Right lobe of liver (tissue), 6 donors: ENCODE results near the gene RNH1. TPM values are rescaled to one million over a fixed set of nuclear protein-coding genes. Genes with fewer than 3 reads are reported as not detected.

ENCODE experiments used
- ATAC-seq, 4 donors: fragments of 200-7000 bp; cut with Tn5 transposase; one replicate each; pipeline ENCODE4 v1.9.1; 2020; ENCODE audit warnings: mild to moderate bottlenecking in 4 of 4, moderate library complexity in 4 of 4
- DNase-seq, 3 donors: peaks; one replicate each; pipeline ENCODE4 v3.0.0-alpha.2; 2020
- H3K27ac ChIP-seq, 3 donors: fragments of 200-600 bp; one replicate each; pipeline ENCODE4 v1.8.0; 2022
- H3K27me3 ChIP-seq, 2 donors: fragments of 200-600 bp; one replicate each; pipeline ENCODE4 v1.8.0; 2022
- H3K36me3 ChIP-seq, 4 donors: fragments of 200-600 bp; sonication (generic) in 1 of 4; one replicate each; pipeline versions ENCODE4 v1.5.1 to v1.8.0; 2017 to 2022; ENCODE audit warnings: control low read depth in 1 of 4
- H3K4me1 ChIP-seq, 4 donors: fragments of 200-600 bp; sonication (generic) in 1 of 4; one replicate each; pipeline versions ENCODE4 v1.5.1 to v1.8.0; 2017 to 2022; ENCODE audit warnings: control low read depth in 1 of 4
- H3K4me3 ChIP-seq, 3 donors: fragments of 200-600 bp; one replicate each; pipeline ENCODE4 v1.8.0; 2022
- H3K9me3 ChIP-seq, 4 donors: fragments of 200-600 bp; sonication (generic) in 1 of 4; one replicate each; pipeline versions ENCODE4 v1.5.1 to v1.8.0; 2017 to 2022; ENCODE audit warnings: control low read depth in 1 of 4
- CTCF ChIP-seq, 4 donors: fragments of 200-600 bp in 3 of 4; fragments of 450-650 bp in 1 of 4; IDR thresholded peaks; one replicate each; pipeline versions ENCODE4 v1.5.1 to v1.8.0; 2016 to 2022; ENCODE audit warnings: antibody characterized with exemption in 4 of 4, mild to moderate bottlenecking in 2 of 4
- POLR2A ChIP-seq: fragments of 450-650 bp; IDR thresholded peaks from one replicate; pipeline ENCODE4 v1.6.1; 2017; ENCODE audit warnings: antibody characterized with exemption, mild to moderate bottlenecking
- WGBS: methylation state at CpG from one replicate; pipeline ENCODE4 v1.1.6; 2018; ENCODE audit warnings: low coverage, low lambda C conversion rate; ENCODE audit not compliant: insufficient coverage; ENCODE audit errors: missing lambda C conversion rate; 5-methylcytosine and 5-hydroxymethylcytosine counted together
- intact Hi-C, 2 donors: fragments of 100-400 bp; cut with DNase I; formaldehyde crosslinking; loops; one replicate each; pipeline versions ENCODE4 v1.11.2 to v1.14.1; 2022
- total RNA-seq, 6 experiments: library from RNA; depleted of rRNA in 2 of 6; stranded (reverse); fragments of >200 nt in 2 of 6; fragmentation: NEBNext Ultra II Directional in 3 of 6; extraction: Animal tissue kit (Norgen Biotek cat#: 25700) in 3 of 6; gene quantifications; one replicate each; pipeline versions ENCODE4 v1.1.0 to v1.2.4, GENCODE V29; 2016 to 2023
- donor health status: DM: no; HTN: yes; CAD: no.
- donor health status: DM: no; HTN: no; CAD: no.
- donor health status: DM: no; HTN: no; CAD: no.
- donor health status: DM: no; HTN: yes; CAD: no.
- donor health status: DM: no; HTN: yes; CAD: no.

RNH1 gene
- total RNA-seq, 6 experiments from 2014 or later = 66.4 to 135 (median 76.2) TPM

- TF ChIP-seq CTCF (IDR thresholded peaks at IDR 0.05) = no peak
- no peak overlapping the region for H3K4me3 ChIP-seq
- H3K27me3 ChIP-seq = no peaks in the 10 kb centered on the region
- no peaks in the 10 kb centered on the region for H3K9me3 ChIP-seq
- H3K4me1 ChIP-seq = peaks cover 0 to 21% (median 11%) of the 10 kb centered on the region in 4 donors
- no peak for ATAC-seq
- no peak for DNase-seq
- H3K27ac ChIP-seq = no peak overlapping the region
- 84% methylated on average over 11 of the region's 19 CpGs for WGBS
- H3K36me3 ChIP-seq = peaks cover 0 to 4% (median 0%) of the 10 kb centered on the region in 4 donors
- intact Hi-C loops = loop anchor here in 1 of 2 donors (10.0 kb wide), 1 partner anchor 48 kb away; no protein-coding TSS in a partner anchor
Observed at GRCh38 chr11:452916-453527, 54.0 kb downstream of the RNH1 start.

- Histone ChIP-seq H3K27ac (no peak overlapping the region), H3K4me1 (peaks cover 0 to 21% (median 11%) of the 10 kb centered on the region in 4 donors), H3K4me3 (no peak overlapping the region), H3K36me3 (peaks cover 0 to 4% (median 0%) of the 10 kb centered on the region in 4 donors), H3K9me3 (no peaks in the 10 kb centered on the region), H3K27me3 (no peaks in the 10 kb centered on the region)
- no peak for TF ChIP-seq CTCF (IDR thresholded peaks at IDR 0.05)
- no peak for TF ChIP-seq POLR2A
- intact Hi-C loops = loop anchor here in 1 of 2 donors (10.0 kb wide), 1 partner anchor 47 kb away; no protein-coding TSS in a partner anchor
- ATAC-seq (no peak), DNase-seq (no peak)
- 73% methylated on average over 2 of the region's 12 CpGs for WGBS
Observed at GRCh38 chr11:452203-452744, 54.8 kb downstream of the RNH1 start.

- no peak for ATAC-seq
- Histone ChIP-seq H3K27me3 (no peaks in the 10 kb centered on the region), H3K4me1 (peaks cover 0 to 21% (median 11%) of the 10 kb centered on the region in 4 donors), H3K4me3 (peak overlapping the region in 1 of 3 donors; percentile 98), H3K9me3 (no peaks in the 10 kb centered on the region), H3K36me3 (peaks cover 0 to 4% (median 0%) of the 10 kb centered on the region in 4 donors), H3K27ac (no peak overlapping the region)
- intact Hi-C loops = loop anchor here in 1 of 2 donors (10.0 kb wide), 1 partner anchor 47 kb away; no protein-coding TSS in a partner anchor
- no peak for DNase-seq
- TF ChIP-seq CTCF (IDR thresholded peaks at IDR 0.05) (no peak), POLR2A (no peak)
- WGBS = 90% methylated on average over 2 of the region's 14 CpGs
Observed at GRCh38 chr11:451738-452137, 55.3 kb downstream of the RNH1 start.

- peak; percentile 77 to 81 (median 77) for DNase-seq
- intact Hi-C loops = loop anchor here in 1 of 2 donors (10.0 kb wide), 1 partner anchor 46 kb away; no protein-coding TSS in a partner anchor
- no peaks in the 10 kb centered on the region for H3K9me3 ChIP-seq
- H3K27ac ChIP-seq = peak overlapping the region; percentile 69 to 91 (median 85)
- H3K4me1 ChIP-seq = peaks cover 0 to 24% (median 11%) of the 10 kb centered on the region in 4 donors
- no peaks in the 10 kb centered on the region for H3K27me3 ChIP-seq
- peak overlapping the region; percentile 98 to 100 (median 99) for H3K4me3 ChIP-seq
- WGBS = 1% methylated on average over 20 of the region's 46 CpGs
- ATAC-seq = peak; percentile 40 to 55 (median 48)
- TF ChIP-seq CTCF (IDR thresholded peaks at IDR 0.05) = peak in 3 of 4 donors; percentile 25 to 42 (median 35)
- no peak for TF ChIP-seq POLR2A
- H3K36me3 ChIP-seq = peaks cover 0 to 4% (median 0%) of the 10 kb centered on the region in 4 donors
Observed at GRCh38 chr11:450809-451451, 56.1 kb downstream of the RNH1 start.
